Testis (tissue), 2 donors: ENCODE data around the gene OXLD1.

Experiments used
- POLR2A ChIP-seq: fragments of 450-650 bp; IDR thresholded peaks from one replicate; pipeline ENCODE4 v1.6.1; 2017; ENCODE audit warnings: antibody characterized with exemption, mild to moderate bottlenecking, moderate library complexity
- TF ChIP-seq, protein P1 (sequence below), 3 experiments: fragments of 450-650 bp in 2 of 3; fragments of 200-600 bp in 1 of 3; sonication (generic) in 1 of 3; IDR thresholded peaks; one replicate each; pipeline ENCODE4 v1.5.1; 2016 to 2019; ENCODE audit warnings: antibody characterized with exemption in 3 of 3, mild to moderate bottlenecking in 2 of 3, moderate library complexity in 1 of 3

DNA sequence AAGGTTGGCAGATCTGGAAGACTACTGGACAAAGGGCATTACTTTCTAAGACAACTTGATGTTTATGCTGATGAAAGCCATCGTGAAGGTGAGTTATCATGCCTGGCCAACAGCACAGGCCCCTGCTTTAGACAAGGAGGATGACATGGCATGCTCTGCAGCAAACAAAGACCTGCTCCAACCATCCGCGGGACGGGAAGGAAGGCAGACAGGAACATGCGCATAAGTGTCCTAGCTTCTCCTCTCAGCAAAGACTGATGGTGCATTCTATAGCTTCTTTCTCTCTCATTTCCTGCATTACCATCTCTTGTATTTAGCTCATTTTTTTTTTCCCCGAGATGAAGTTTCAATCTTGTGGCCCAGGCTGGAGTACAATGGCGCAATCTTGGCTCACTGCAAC lies 34.9 kb downstream of the OXLD1 start:
- TF ChIP-seq, protein P1, sequence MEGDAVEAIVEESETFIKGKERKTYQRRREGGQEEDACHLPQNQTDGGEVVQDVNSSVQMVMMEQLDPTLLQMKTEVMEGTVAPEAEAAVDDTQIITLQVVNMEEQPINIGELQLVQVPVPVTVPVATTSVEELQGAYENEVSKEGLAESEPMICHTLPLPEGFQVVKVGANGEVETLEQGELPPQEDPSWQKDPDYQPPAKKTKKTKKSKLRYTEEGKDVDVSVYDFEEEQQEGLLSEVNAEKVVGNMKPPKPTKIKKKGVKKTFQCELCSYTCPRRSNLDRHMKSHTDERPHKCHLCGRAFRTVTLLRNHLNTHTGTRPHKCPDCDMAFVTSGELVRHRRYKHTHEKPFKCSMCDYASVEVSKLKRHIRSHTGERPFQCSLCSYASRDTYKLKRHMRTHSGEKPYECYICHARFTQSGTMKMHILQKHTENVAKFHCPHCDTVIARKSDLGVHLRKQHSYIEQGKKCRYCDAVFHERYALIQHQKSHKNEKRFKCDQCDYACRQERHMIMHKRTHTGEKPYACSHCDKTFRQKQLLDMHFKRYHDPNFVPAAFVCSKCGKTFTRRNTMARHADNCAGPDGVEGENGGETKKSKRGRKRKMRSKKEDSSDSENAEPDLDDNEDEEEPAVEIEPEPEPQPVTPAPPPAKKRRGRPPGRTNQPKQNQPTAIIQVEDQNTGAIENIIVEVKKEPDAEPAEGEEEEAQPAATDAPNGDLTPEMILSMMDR (IDR thresholded peaks at IDR 0.05) = no peak
- no peak for TF ChIP-seq POLR2A
